Testis (tissue), 3 donors: ENCODE results near the gene GALNT5. TPM values are rescaled to one million over a fixed set of nuclear protein-coding genes. Genes with fewer than 3 reads are reported as not detected.

Experiments
- DNase-seq: peaks from one replicate; pipeline ENCODE4 v3.0.0-alpha.2; 2019
- H3K27ac ChIP-seq, 2 donors: fragments of 200-600 bp; sonication (generic); one replicate each; pipeline ENCODE4 v1.5.1; 2019
- H3K27me3 ChIP-seq: fragments of 200-600 bp; sonication (generic); one replicate; pipeline ENCODE4 v1.5.1; 2019
- H3K36me3 ChIP-seq: fragments of 200-600 bp; sonication (generic); one replicate; pipeline ENCODE4 v1.5.1; 2017; ENCODE audit warnings: low read depth; ENCODE audit errors: missing control alignments
- H3K4me1 ChIP-seq: fragments of 200-600 bp; sonication (generic); one replicate; pipeline ENCODE4 v1.5.1; 2019
- H3K4me3 ChIP-seq, 2 donors: fragments of 200-600 bp; sonication (generic); one replicate each; pipeline ENCODE4 v1.5.1; 2017 to 2019
- H3K9me3 ChIP-seq: fragments of 200-600 bp; sonication (generic); one replicate; pipeline ENCODE4 v1.5.1; 2017
- CTCF ChIP-seq, 3 experiments: fragments of 450-650 bp in 2 of 3; fragments of 200-600 bp in 1 of 3; sonication (generic) in 1 of 3; IDR thresholded peaks; one replicate each; pipeline ENCODE4 v1.5.1; 2016 to 2019; ENCODE audit warnings: antibody characterized with exemption in 3 of 3, mild to moderate bottlenecking in 2 of 3, moderate library complexity in 1 of 3
- POLR2A ChIP-seq: fragments of 450-650 bp; IDR thresholded peaks from one replicate; pipeline ENCODE4 v1.6.1; 2017; ENCODE audit warnings: antibody characterized with exemption, mild to moderate bottlenecking, moderate library complexity
- WGBS, 2 donors: methylation state at CpG; one replicate each; pipeline ENCODE4 v1.1.5; 2018; 5-methylcytosine and 5-hydroxymethylcytosine counted together
- intact Hi-C: fragments of 100-400 bp; cut with DNase I; formaldehyde crosslinking; loops from one replicate; pipeline ENCODE4 v1.15.1; 2023; ENCODE audit warnings: low total_unique reads
- polyA plus RNA-seq: library from polyadenylated mRNA; stranded (reverse); fragments of 350-450 nt; fragmentation: Illumina TruSeq; extraction: RNeasy Lipid Tissue Mini Kit (QIAGEN cat#74804); gene quantifications from one replicate; pipeline ENCODE4 v1.2.3, GENCODE V29; 2014; ENCODE audit warnings: low read depth, low replicate concordance; ENCODE audit not compliant: insufficient read depth
- total RNA-seq, 2 donors: library from RNA; depleted of rRNA; stranded (reverse); fragments of >200 nt; gene quantifications; one replicate each; pipeline ENCODE4 v1.2.3, GENCODE V29; 2016

GALNT5 gene
- total and polyA plus RNA-seq, 3 donors from 2014 or later: 0.06 to 0.45 (median 0.08) TPM

- intact Hi-C loops: no loop called here
- H3K4me3 ChIP-seq: no peak overlapping the region
- no peak overlapping the region for H3K27ac ChIP-seq
- WGBS, 2 donors: 95 to 100% methylated on average over 2 of the region's 2 CpGs
- DNase-seq: no peak
- H3K4me1 ChIP-seq: no peaks in the 10 kb centered on the region
- no peaks in the 10 kb centered on the region for H3K9me3 ChIP-seq
- H3K27me3 ChIP-seq: no peaks in the 10 kb centered on the region
- H3K36me3 ChIP-seq: no peaks in the 10 kb centered on the region
- no peak for TF ChIP-seq CTCF (IDR thresholded peaks at IDR 0.05)
- no peak for TF ChIP-seq POLR2A
These were observed 3.5 kb upstream of the GALNT5 start for GRCh38 chr2:157254041-157254440.

- no peak for DNase-seq
- Histone ChIP-seq H3K27me3 (no peaks in the 10 kb centered on the region), H3K27ac (no peak overlapping the region), H3K36me3 (no peaks in the 10 kb centered on the region), H3K4me1 (no peaks in the 10 kb centered on the region), H3K4me3 (no peak overlapping the region), H3K9me3 (no peaks in the 10 kb centered on the region)
- intact Hi-C loops: no loop called here
- TF ChIP-seq CTCF (IDR thresholded peaks at IDR 0.05) (no peak), POLR2A (no peak)
These were observed 1.8 kb upstream of the GALNT5 start for GRCh38 chr2:157255746-157256145.

- Histone ChIP-seq H3K27me3 (no peaks in the 10 kb centered on the region), H3K4me1 (no peaks in the 10 kb centered on the region), H3K9me3 (no peaks in the 10 kb centered on the region), H3K4me3 (no peak overlapping the region), H3K36me3 (no peaks in the 10 kb centered on the region), H3K27ac (no peak overlapping the region)
- no peak for TF ChIP-seq POLR2A
- no peak for TF ChIP-seq CTCF (IDR thresholded peaks at IDR 0.05)
- 95 to 97% methylated on average over 3 of the region's 3 CpGs for WGBS, 2 donors
- intact Hi-C loops: no loop called here
- no peak for DNase-seq
These were observed 879 bp upstream of the GALNT5 start for GRCh38 chr2:157256626-157257025.

GRCh38 chr2:157258520-157259326 lies 1.2 kb downstream of the GALNT5 start:
- no peak overlapping the region for H3K4me3 ChIP-seq
- 87 to 89% methylated on average over 6 to 8 of the region's 8 CpGs for WGBS, 2 donors
- H3K27me3 ChIP-seq: no peaks in the 10 kb centered on the region
- no peaks in the 10 kb centered on the region for H3K9me3 ChIP-seq
- H3K27ac ChIP-seq: no peak overlapping the region
- no peak for DNase-seq
- no peaks in the 10 kb centered on the region for H3K4me1 ChIP-seq
- intact Hi-C loops: no loop called here
- H3K36me3 ChIP-seq: no peaks in the 10 kb centered on the region
- TF ChIP-seq CTCF (IDR thresholded peaks at IDR 0.05): no peak

GRCh38 chr2:157259386-157259785 lies 1.9 kb downstream of the GALNT5 start:
- intact Hi-C loops: no loop called here
- no peaks in the 10 kb centered on the region for H3K4me1 ChIP-seq
- 92 to 100% methylated on average over 2 of the region's 2 CpGs for WGBS, 2 donors

More at GRCh38 chr2:157259386-157259785, 1.9 kb downstream of the GALNT5 start:
- Histone ChIP-seq H3K27me3 (no peaks in the 10 kb centered on the region), H3K36me3 (no peaks in the 10 kb centered on the region), H3K4me3 (no peak overlapping the region), H3K27ac (no peak overlapping the region), H3K9me3 (no peaks in the 10 kb centered on the region)
- TF ChIP-seq CTCF (IDR thresholded peaks at IDR 0.05) (no peak), POLR2A (no peak)
- DNase-seq: no peak
